ENCODE measurements around the gene NCAM1.

DNA sequence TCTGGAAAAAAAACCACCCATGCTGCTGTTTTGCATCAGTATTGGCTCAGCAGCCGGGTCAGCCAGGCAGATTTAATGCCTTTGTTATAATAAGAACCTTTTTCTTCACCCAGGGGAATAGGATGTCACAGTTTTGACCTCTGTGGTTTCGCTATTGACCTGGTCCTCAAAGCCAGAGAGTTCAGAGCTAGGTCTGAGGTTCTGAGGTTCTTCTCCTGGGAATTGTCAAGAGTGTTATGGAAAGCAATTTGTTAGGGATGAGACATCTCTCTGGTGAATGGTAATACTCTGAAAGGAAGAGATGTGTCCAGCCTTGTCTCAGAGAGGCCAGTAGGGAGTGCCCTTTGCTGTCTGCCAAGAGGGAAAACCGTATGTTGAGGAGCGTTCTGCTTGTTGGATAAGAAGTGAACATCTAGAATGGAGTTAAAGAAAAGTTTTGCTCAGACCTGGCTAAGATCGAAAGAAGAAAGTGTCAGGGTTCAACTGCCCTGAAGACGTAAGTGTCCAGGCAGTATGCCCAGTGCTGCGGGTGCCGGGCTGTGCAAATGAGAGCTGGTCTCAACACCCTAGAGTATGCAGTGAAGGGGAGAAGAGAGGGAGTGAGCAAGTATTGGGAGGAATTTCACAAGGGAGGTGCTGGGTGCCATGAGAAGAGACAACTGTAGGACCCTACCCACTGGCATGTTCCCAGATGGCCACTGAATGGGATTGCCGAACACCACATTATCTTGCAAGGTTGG is 202.2 kb downstream of the NCAM1 start:
- TF ChIP-seq, protein P1, sequence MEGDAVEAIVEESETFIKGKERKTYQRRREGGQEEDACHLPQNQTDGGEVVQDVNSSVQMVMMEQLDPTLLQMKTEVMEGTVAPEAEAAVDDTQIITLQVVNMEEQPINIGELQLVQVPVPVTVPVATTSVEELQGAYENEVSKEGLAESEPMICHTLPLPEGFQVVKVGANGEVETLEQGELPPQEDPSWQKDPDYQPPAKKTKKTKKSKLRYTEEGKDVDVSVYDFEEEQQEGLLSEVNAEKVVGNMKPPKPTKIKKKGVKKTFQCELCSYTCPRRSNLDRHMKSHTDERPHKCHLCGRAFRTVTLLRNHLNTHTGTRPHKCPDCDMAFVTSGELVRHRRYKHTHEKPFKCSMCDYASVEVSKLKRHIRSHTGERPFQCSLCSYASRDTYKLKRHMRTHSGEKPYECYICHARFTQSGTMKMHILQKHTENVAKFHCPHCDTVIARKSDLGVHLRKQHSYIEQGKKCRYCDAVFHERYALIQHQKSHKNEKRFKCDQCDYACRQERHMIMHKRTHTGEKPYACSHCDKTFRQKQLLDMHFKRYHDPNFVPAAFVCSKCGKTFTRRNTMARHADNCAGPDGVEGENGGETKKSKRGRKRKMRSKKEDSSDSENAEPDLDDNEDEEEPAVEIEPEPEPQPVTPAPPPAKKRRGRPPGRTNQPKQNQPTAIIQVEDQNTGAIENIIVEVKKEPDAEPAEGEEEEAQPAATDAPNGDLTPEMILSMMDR (IDR thresholded peaks at IDR 0.05): no peak
- no peak for TF ChIP-seq POLR2A (IDR thresholded peaks at IDR 0.05)

Measured in right lobe of liver (tissue), 4 donors.